Measurements from ENCODE around the gene CORO2B. TPM values are rescaled to one million over a fixed set of nuclear protein-coding genes. Genes with fewer than 3 reads are reported as not detected.

The CORO2B gene
- polyA plus RNA-seq, 1 of the 3 experiments (the other 2 are of a cell fraction), result 3.6 TPM

DNA sequence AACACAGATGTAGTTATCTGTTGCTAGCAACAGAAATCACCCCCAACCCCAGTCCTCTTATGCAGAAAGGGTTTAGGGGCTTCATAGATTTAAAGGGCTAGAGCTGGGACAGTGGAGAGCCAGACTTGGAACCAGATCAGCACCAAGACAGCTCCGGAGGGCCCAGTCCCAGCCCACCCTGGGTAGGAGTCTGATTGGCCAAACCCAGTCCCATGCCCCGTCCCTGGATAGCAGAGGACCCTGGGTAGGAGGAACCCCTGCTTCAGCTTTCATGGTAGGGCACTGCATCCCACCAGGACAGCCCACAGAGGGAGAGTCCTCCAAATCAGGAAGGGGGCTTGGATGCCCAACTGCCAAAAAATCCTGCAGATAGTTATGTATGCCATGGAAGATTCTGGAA lies 103.0 kb downstream of the CORO2B start:
- Histone ChIP-seq H3K9me3 (no peaks in the 10 kb centered on the region), H4K20me1 (ENCODE audit: insufficient read depth) (no peaks in the 10 kb centered on the region), H3K9me2 (no peaks in the 10 kb centered on the region), H3K4me3 (ENCODE audit: low read depth in 2 of 2, low read length in 1 of 2) (no peak overlapping the region), H3K36me3 (replicated peaks in 1 of 2; ENCODE audit: control insufficient read depth in 1 of 2, insufficient read depth in 2 of 2, low read length in 1 of 2) (no peaks in the 10 kb centered on the region), H2AFZ (ENCODE audit: low read depth) (no peak overlapping the region), H3K79me2 (ENCODE audit: insufficient read depth) (no peaks in the 10 kb centered on the region), H3K4me2 (no peak overlapping the region), H3K27me3 (ENCODE audit: insufficient read depth) (no peaks in the 10 kb centered on the region), H3K9ac (no peak overlapping the region), H3F3A (replicated peaks; ENCODE audit: insufficient read depth) (no peaks in the 10 kb centered on the region), H3K27ac (ENCODE audit: low read depth in 2 of 2, low read length in 1 of 2) (no peak overlapping the region), H3K4me1 (ENCODE audit: control insufficient read depth in 1 of 2, insufficient read depth in 2 of 2, low read depth in 1 of 2, low read length in 1 of 2) (peaks cover 0 to 4% of the 10 kb centered on the region in 2 experiments; a peak in 1 of 4 replicates)
- TF ChIP-seq POLR2AphosphoS5 (IDR thresholded peaks at IDR 0.05; ENCODE audit: low read depth, low read length) (no peak), TEAD4 (IDR thresholded peaks at IDR 0.05; ENCODE audit: borderline replicate concordance, insufficient read depth) (no peak), YY1 (IDR thresholded peaks at IDR 0.05; ENCODE audit: low read depth) (no peak), MEF2A (IDR thresholded peaks at IDR 0.05; ENCODE audit: borderline replicate concordance, low read depth) (no peak), RCOR1 (IDR thresholded peaks at IDR 0.05; ENCODE audit: low read length) (no peak), MXI1 (IDR thresholded peaks at IDR 0.05; ENCODE audit: low read depth, low read length) (no peak), NFIC (IDR thresholded peaks at IDR 0.05; ENCODE audit: borderline replicate concordance) (no peak), FOXJ3 (CRISPR knock-in tag; IDR thresholded peaks at IDR 0.05) (no peak), CHD2 (IDR thresholded peaks at IDR 0.05; ENCODE audit: low read length, partially characterized antibody) (no peak)
- TF ChIP-seq, protein P1, sequence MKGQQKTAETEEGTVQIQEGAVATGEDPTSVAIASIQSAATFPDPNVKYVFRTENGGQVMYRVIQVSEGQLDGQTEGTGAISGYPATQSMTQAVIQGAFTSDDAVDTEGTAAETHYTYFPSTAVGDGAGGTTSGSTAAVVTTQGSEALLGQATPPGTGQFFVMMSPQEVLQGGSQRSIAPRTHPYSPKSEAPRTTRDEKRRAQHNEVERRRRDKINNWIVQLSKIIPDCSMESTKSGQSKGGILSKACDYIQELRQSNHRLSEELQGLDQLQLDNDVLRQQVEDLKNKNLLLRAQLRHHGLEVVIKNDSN (IDR thresholded peaks at IDR 0.05; ENCODE audit: borderline replicate concordance, low read depth), result no peak
- TF ChIP-seq, protein P2, sequence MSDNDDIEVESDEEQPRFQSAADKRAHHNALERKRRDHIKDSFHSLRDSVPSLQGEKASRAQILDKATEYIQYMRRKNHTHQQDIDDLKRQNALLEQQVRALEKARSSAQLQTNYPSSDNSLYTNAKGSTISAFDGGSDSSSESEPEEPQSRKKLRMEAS (IDR thresholded peaks at IDR 0.05; ENCODE audit: low read depth), result no peak
- TF ChIP-seq, protein P3, sequence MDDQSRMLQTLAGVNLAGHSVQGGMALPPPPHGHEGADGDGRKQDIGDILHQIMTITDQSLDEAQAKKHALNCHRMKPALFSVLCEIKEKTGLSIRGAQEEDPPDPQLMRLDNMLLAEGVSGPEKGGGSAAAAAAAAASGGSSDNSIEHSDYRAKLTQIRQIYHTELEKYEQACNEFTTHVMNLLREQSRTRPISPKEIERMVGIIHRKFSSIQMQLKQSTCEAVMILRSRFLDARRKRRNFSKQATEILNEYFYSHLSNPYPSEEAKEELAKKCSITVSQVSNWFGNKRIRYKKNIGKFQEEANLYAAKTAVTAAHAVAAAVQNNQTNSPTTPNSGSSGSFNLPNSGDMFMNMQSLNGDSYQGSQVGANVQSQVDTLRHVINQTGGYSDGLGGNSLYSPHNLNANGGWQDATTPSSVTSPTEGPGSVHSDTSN (IDR thresholded peaks at IDR 0.05), result no peak
- ChIA-PET CTCF (interaction anchor here (1.7 to 32.6 kb wide), 4 partner anchors 116 to 243 kb away, joined by 6 to 464 read pairs (median 150); no protein-coding TSS in a partner anchor), POLR2A (no interaction called here)
- no peak for DNase-seq
- WGBS (ENCODE audit: low lambda C conversion rate), result 64% methylated on average over 2 of the region's 2 CpGs

DNA sequence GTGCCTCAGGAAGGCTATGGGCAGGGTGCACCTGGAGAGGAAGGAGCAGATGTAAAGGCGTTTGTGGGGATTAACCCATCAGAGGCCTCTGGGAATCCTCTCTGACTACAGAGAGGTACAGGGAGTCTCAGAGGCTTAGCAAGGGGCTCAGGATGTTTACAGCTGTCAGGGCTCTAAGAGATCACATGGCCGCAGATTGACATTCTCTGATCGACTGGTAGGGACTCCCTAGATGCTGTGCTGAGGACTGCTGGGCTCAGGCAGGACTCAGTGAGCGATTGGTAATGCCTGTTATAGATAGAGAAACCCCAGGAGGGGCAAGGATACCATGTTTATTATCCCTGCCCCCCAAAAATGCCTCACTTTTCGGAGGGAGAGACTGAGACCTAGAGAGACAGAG lies 103.5 kb downstream of the CORO2B start:
- Histone ChIP-seq H3K36me3 (replicated peaks in 1 of 2; ENCODE audit: control insufficient read depth in 1 of 2, insufficient read depth in 2 of 2, low read length in 1 of 2) (no peaks in the 10 kb centered on the region), H3K9me2 (no peaks in the 10 kb centered on the region), H3K4me3 (ENCODE audit: low read depth in 2 of 2, low read length in 1 of 2) (no peak overlapping the region), H3K9ac (no peak overlapping the region), H3K4me2 (no peak overlapping the region), H2AFZ (ENCODE audit: low read depth) (no peak overlapping the region), H3K27me3 (ENCODE audit: insufficient read depth) (no peaks in the 10 kb centered on the region), H3K27ac (ENCODE audit: low read depth in 2 of 2, low read length in 1 of 2) (no peak overlapping the region), H3F3A (replicated peaks; ENCODE audit: insufficient read depth) (no peaks in the 10 kb centered on the region), H4K20me1 (ENCODE audit: insufficient read depth) (no peaks in the 10 kb centered on the region), H3K9me3 (no peaks in the 10 kb centered on the region), H3K79me2 (ENCODE audit: insufficient read depth) (no peaks in the 10 kb centered on the region), H3K4me1 (ENCODE audit: control insufficient read depth in 1 of 2, insufficient read depth in 2 of 2, low read depth in 1 of 2, low read length in 1 of 2) (peaks cover 0 to 4% of the 10 kb centered on the region in 2 experiments; a peak in 1 of 4 replicates)
- TF ChIP-seq EP300 (IDR thresholded peaks at IDR 0.05; ENCODE audit: borderline replicate concordance in 1 of 2, low read depth in 1 of 2, low read length in 1 of 2), result no peak
- TF ChIP-seq YY1 (IDR thresholded peaks at IDR 0.05; ENCODE audit: low read depth), result no peak
- TF ChIP-seq, protein P4, sequence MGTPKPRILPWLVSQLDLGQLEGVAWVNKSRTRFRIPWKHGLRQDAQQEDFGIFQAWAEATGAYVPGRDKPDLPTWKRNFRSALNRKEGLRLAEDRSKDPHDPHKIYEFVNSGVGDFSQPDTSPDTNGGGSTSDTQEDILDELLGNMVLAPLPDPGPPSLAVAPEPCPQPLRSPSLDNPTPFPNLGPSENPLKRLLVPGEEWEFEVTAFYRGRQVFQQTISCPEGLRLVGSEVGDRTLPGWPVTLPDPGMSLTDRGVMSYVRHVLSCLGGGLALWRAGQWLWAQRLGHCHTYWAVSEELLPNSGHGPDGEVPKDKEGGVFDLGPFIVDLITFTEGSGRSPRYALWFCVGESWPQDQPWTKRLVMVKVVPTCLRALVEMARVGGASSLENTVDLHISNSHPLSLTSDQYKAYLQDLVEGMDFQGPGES (IDR thresholded peaks at IDR 0.05; ENCODE audit: low read depth, low read length), result no peak
- no peak for TF ChIP-seq FOSL2 (IDR thresholded peaks at IDR 0.05; ENCODE audit: borderline replicate concordance, low read depth)
- POLR2A ChIA-PET, result no interaction called here
- 48% methylated on average over 5 of the region's 5 CpGs for WGBS (ENCODE audit: low lambda C conversion rate)
- DNase-seq, result no peak
- CTCF ChIA-PET, result interaction anchor here (1.3 to 32.6 kb wide), 4 partner anchors 116 to 194 kb away, joined by 4 to 464 read pairs (median 150); no protein-coding TSS in a partner anchor
